Neuronal stem cell (in vitro differentiated cells): ENCODE data around the gene PTPRT.

ENCODE experiments used
- DNase-seq: peaks from one replicate; pipeline ENCODE4 v3.0.0-alpha.2; 2013; ENCODE audit warnings: low spot score
- H2AFZ ChIP-seq: one replicate; pipeline ENCODE4 v1.6.1; 2013; ENCODE audit warnings: mild to moderate bottlenecking, low read length, inconsistent platforms
- H2AK5ac ChIP-seq: 2 replicates; pipeline ENCODE4 v1.6.1; 2013; ENCODE audit warnings: low read depth, mild to moderate bottlenecking, inconsistent platforms, low read length, moderate library complexity, mixed read lengths
- H2BK120ac ChIP-seq: 2 replicates; pipeline ENCODE4 v1.6.1; 2013; ENCODE audit warnings: low read depth, mild to moderate bottlenecking, inconsistent platforms, low read length, moderate library complexity, mixed read lengths
- H2BK12ac ChIP-seq: one replicate; pipeline ENCODE4 v1.6.1; 2013; ENCODE audit warnings: low read length, inconsistent platforms
- H2BK15ac ChIP-seq: 2 replicates; pipeline ENCODE4 v1.6.1; 2013; ENCODE audit warnings: mild to moderate bottlenecking, low read length, inconsistent platforms, mixed read lengths
- H2BK5ac ChIP-seq: one replicate; pipeline ENCODE4 v1.6.1; 2013; ENCODE audit warnings: inconsistent platforms, mild to moderate bottlenecking, low read length, moderate library complexity
- H3K14ac ChIP-seq: one replicate; pipeline ENCODE4 v1.6.1; 2013; ENCODE audit warnings: low read length, inconsistent platforms
- H3K18ac ChIP-seq: 2 replicates; pipeline ENCODE4 v1.6.1; 2013; ENCODE audit warnings: low read length, inconsistent platforms
- H3K23ac ChIP-seq: 2 replicates; pipeline ENCODE4 v1.6.1; 2013; ENCODE audit warnings: low read depth, mild to moderate bottlenecking, mixed read lengths, low read length, inconsistent platforms; ENCODE audit not compliant: poor library complexity
- H3K27ac ChIP-seq: replicated peaks from 3 replicates; pipeline ENCODE4 v1.5.1; 2013; ENCODE audit warnings: low read length, inconsistent platforms
- H3K27me3 ChIP-seq, 3 experiments: 2 replicates each; pipeline ENCODE4 v1.6.1; 2013; ENCODE audit warnings: low read length in 3 of 3, mild to moderate bottlenecking in 2 of 3, inconsistent platforms in 1 of 3, low read depth in 1 of 3, mixed read lengths in 1 of 3, moderate library complexity in 1 of 3; ENCODE audit not compliant: control insufficient read depth in 3 of 3, insufficient read depth in 3 of 3
- H3K36me3 ChIP-seq, 2 donors: replicated peaks in 1 of 2; 2 replicates each; pipeline ENCODE4 v1.6.1; 2013; ENCODE audit warnings: low read length in 2 of 2; ENCODE audit not compliant: control insufficient read depth in 2 of 2, insufficient read depth in 2 of 2
- H3K4ac ChIP-seq: 2 replicates; pipeline ENCODE4 v1.6.1; 2013; ENCODE audit warnings: inconsistent platforms, mild to moderate bottlenecking, low read length, moderate library complexity
- H3K4me1 ChIP-seq, 2 donors: 1 replicate in 1 of 2; 2 replicates in 1 of 2; pipeline ENCODE4 v1.6.1; 2013; ENCODE audit warnings: low read length in 2 of 2, low read depth in 1 of 2; ENCODE audit not compliant: control insufficient read depth in 2 of 2, insufficient read depth in 1 of 2
- H3K4me2 ChIP-seq: one replicate; pipeline ENCODE4 v1.6.1; 2013; ENCODE audit warnings: mild to moderate bottlenecking, low read length, inconsistent platforms; ENCODE audit not compliant: insufficient read depth, poor library complexity, severe bottlenecking
- H3K4me3 ChIP-seq, 2 donors: 2 replicates each; pipeline ENCODE4 v1.5.1; 2013; ENCODE audit warnings: low read length in 2 of 2, mild to moderate bottlenecking in 2 of 2, inconsistent platforms in 1 of 2, moderate library complexity in 1 of 2
- H3K79me1 ChIP-seq: one replicate; pipeline ENCODE4 v1.6.1; 2013; ENCODE audit warnings: low read depth, mild to moderate bottlenecking, inconsistent platforms, low read length, moderate library complexity
- H3K9ac ChIP-seq: one replicate; pipeline ENCODE4 v1.6.1; 2013; ENCODE audit warnings: mild to moderate bottlenecking, low read depth, low read length, inconsistent platforms; ENCODE audit not compliant: poor library complexity
- H3K9me3 ChIP-seq, 2 donors: replicated peaks in 1 of 2; 2 replicates each; pipeline versions ENCODE3 to v1.6.1; 2013; ENCODE audit warnings: low read length in 2 of 2, mild to moderate bottlenecking in 2 of 2, inconsistent platforms in 1 of 2, low read depth in 1 of 2, mixed read lengths in 1 of 2, moderate library complexity in 1 of 2; ENCODE audit not compliant: control insufficient read depth in 2 of 2, insufficient read depth in 1 of 2
- H4K8ac ChIP-seq: one replicate; pipeline ENCODE4 v1.6.1; 2013; ENCODE audit warnings: low read depth, mild to moderate bottlenecking, inconsistent platforms, low read length, moderate library complexity
- H4K91ac ChIP-seq: one replicate; pipeline ENCODE4 v1.6.1; 2013; ENCODE audit warnings: low read length, low read depth, mild to moderate bottlenecking, inconsistent platforms; ENCODE audit not compliant: poor library complexity
- WGBS, 2 donors: extraction: QIAGEN DNeasy Blood & Tissue Kit; methylation state at CpG; one replicate each; pipeline ENCODE4 v1.1.7; 2013; ENCODE audit warnings: missing lambda C conversion rate in 2 of 2, mixed read lengths in 1 of 2; ENCODE audit not compliant: insufficient read length in 2 of 2, insufficient replicate concordance in 1 of 2; ENCODE audit errors: extremely low coverage in 2 of 2; 5-methylcytosine and 5-hydroxymethylcytosine counted together

PTPRT gene

DNA sequence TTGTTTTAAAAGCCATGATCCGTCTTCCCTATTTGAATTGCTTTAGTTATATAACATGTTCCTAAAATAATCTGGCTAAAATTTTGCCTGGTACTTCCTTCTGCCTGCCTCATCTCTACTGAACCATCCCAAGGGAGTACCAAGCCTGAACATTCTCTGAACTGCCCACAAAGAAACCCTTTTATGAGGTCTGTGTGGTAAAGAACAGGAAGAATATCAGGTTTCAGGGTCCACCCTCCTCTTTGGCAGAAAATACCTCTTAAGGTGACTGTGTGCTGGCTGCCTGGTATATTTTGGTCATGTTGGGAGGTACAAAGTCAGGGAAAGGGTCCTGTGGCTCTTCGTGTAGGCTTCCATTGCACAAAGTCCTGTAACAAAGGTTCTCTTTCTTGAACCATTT, 997.4 kb downstream of the PTPRT start:
- no peak for DNase-seq
- H3K4me1 ChIP-seq = peaks cover 0 to 1% of the 10 kb centered on the region in 2 donors

DNA sequence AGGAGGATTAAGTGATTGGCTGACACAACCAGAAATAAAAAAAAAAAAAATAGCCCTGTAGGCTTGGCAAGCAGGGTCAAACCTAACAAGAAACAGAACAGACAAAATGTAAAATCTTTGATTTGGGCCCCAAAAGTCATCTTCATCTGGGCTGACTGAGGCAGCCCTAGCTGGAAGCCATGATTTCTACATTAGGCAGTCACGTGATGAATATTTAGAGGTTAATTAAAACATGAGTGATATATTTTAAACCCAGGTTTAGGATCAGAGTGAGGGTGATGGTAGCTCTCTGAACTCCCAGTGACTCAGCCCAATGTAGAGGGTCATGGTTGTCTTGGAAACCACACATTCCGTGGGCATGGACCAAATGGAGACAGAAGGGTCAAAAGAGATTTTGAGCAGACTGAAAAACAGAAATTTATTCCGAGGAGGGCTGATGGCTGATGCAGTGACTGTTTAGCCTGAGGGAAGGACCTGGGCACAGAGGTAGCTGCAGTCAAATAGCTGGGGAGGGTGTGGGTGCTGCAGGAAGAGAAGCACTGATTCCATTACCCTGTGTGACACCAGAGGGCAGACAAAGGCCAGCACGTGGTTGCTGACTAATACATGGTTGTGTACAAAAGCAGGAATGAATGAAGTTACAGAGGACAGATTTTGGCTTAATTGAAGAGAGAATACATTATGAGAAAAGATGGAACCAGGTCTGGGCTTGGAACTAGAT, 998.4 kb downstream of the PTPRT start:
- no peak overlapping the region for H3K18ac ChIP-seq
- H2AK5ac ChIP-seq = no peak overlapping the region
- no peaks in the 10 kb centered on the region for H3K36me3 ChIP-seq
- no peak overlapping the region for H3K23ac ChIP-seq
- H3K14ac ChIP-seq = no peak overlapping the region
- H3K4me3 ChIP-seq = no peak overlapping the region
- H2BK15ac ChIP-seq = no peak overlapping the region
- no peak overlapping the region for H2BK5ac ChIP-seq
- peaks cover 0 to 1% of the 10 kb centered on the region in 2 donors for H3K4me1 ChIP-seq
- no peak for DNase-seq
- H3K4ac ChIP-seq = no peak overlapping the region
- H2BK120ac ChIP-seq = no peak overlapping the region
- H3K27ac ChIP-seq = no peak overlapping the region
- H2BK12ac ChIP-seq = no peak overlapping the region
- H4K8ac ChIP-seq = no peak overlapping the region
- WGBS, 2 donors = no CpG with 5 or more reads among the region's 4 CpGs
- no peaks in the 10 kb centered on the region for H3K79me1 ChIP-seq
- no peaks in the 10 kb centered on the region for H3K9me3 ChIP-seq
- H3K9ac ChIP-seq = no peak overlapping the region
- no peak overlapping the region for H3K4me2 ChIP-seq
- no peak overlapping the region for H4K91ac ChIP-seq
- no peak overlapping the region for H2AFZ ChIP-seq
- H3K27me3 ChIP-seq = no peaks in the 10 kb centered on the region

More for the DNA sequence above, 997.4 kb downstream of the PTPRT start:
- Histone ChIP-seq H3K27ac (no peak overlapping the region), H3K9ac (no peak overlapping the region), H3K4me3 (no peak overlapping the region), H4K8ac (no peak overlapping the region), H2BK12ac (no peak overlapping the region), H3K23ac (no peak overlapping the region), H3K9me3 (no peaks in the 10 kb centered on the region), H2AFZ (no peak overlapping the region), H3K4ac (no peak overlapping the region), H3K4me2 (no peak overlapping the region), H2BK120ac (no peak overlapping the region), H3K18ac (no peak overlapping the region), H2BK5ac (no peak overlapping the region), H2AK5ac (no peak overlapping the region), H4K91ac (no peak overlapping the region), H3K36me3 (no peaks in the 10 kb centered on the region), H3K79me1 (no peaks in the 10 kb centered on the region), H2BK15ac (no peak overlapping the region), H3K14ac (no peak overlapping the region), H3K27me3 (no peaks in the 10 kb centered on the region)
- no CpG with 5 or more reads among the region's 2 CpGs for WGBS, 2 donors

DNA sequence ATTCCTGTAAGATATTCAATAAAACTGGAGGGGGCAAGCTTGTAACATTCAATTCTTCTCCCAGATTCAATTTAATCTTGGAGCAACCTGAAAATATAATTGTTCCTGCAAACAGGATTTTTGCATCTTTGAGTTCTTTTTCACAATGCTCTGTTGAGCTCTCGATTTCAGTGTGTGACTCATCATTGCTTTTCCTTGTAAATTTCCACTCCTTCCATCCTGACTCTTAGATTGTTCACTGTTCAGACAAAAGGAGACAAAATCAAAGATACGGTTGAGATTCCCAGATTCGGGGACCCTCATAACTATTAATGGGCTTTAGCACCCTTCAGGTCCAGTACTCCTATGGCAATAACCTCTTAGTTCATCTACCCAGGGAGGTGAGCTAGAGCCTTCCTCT, 999.6 kb downstream of the PTPRT start:
- H3K79me1 ChIP-seq = no peaks in the 10 kb centered on the region
- no CpG with 5 or more reads among the region's 3 CpGs for WGBS, 2 donors

DNA sequence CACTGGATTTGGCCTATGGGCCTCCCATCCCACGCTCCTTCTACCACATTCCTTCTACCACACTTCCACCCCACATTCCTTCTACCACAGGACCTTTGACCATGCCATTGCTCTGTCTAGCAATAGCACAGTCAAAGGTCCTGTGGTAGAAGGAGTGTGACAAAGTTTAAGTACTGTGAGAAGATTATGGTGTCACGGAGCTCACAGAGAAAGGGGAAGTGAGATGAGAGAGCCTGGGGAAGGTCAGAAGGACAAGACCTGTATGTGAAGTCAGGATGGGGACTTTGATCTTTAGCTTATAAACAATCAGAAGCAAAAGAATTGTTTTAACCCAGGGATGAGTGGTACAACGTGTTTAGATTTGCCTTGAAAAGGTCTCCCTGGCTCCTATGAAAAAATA, 1003.4 kb downstream of the PTPRT start:
- Histone ChIP-seq H3K36me3 (no peaks in the 10 kb centered on the region), H3K27me3 (no peaks in the 10 kb centered on the region), H2BK120ac (no peak overlapping the region), H4K91ac (no peak overlapping the region), H3K18ac (no peak overlapping the region), H3K4ac (no peak overlapping the region), H2AFZ (no peak overlapping the region), H2BK5ac (no peak overlapping the region), H3K14ac (no peak overlapping the region), H3K4me1 (no peaks in the 10 kb centered on the region), H4K8ac (no peak overlapping the region), H3K4me2 (no peak overlapping the region), H3K9ac (no peak overlapping the region), H3K27ac (no peak overlapping the region), H3K79me1 (no peaks in the 10 kb centered on the region), H3K9me3 (no peaks in the 10 kb centered on the region), H2AK5ac (no peak overlapping the region), H3K23ac (no peak overlapping the region), H3K4me3 (no peak overlapping the region), H2BK15ac (no peak overlapping the region), H2BK12ac (no peak overlapping the region)
- WGBS, 2 donors = no CpG with 5 or more reads among the region's 3 CpGs
- no peak for DNase-seq

More for the DNA sequence above, 999.6 kb downstream of the PTPRT start:
- no peak overlapping the region for H3K4ac ChIP-seq
- no peak overlapping the region for H3K23ac ChIP-seq
- H3K27ac ChIP-seq = no peak overlapping the region
- no peak overlapping the region for H4K91ac ChIP-seq
- no peak overlapping the region for H2BK12ac ChIP-seq
- no peak overlapping the region for H2AFZ ChIP-seq
- H2BK15ac ChIP-seq = no peak overlapping the region
- H2AK5ac ChIP-seq = no peak overlapping the region
- H3K27me3 ChIP-seq = no peaks in the 10 kb centered on the region
- no peak overlapping the region for H2BK120ac ChIP-seq
- H3K4me2 ChIP-seq = no peak overlapping the region
- no peak overlapping the region for H3K9ac ChIP-seq
- H3K9me3 ChIP-seq = no peaks in the 10 kb centered on the region
- no peak overlapping the region for H4K8ac ChIP-seq
- no peak overlapping the region for H3K4me3 ChIP-seq
- H3K18ac ChIP-seq = no peak overlapping the region
- DNase-seq = no peak
- H2BK5ac ChIP-seq = no peak overlapping the region
- H3K36me3 ChIP-seq = no peaks in the 10 kb centered on the region
- H3K4me1 ChIP-seq = peaks cover 0 to 1% of the 10 kb centered on the region in 2 donors
- H3K14ac ChIP-seq = no peak overlapping the region
